NCI-H2196 treated with DMSO at 0.1 percent for 48 hours (cell line): Measurements from ENCODE around the gene DDHD1.

ENCODE experiments used
- DNase-seq: peaks from one replicate; lab custom pipeline; 2025; ENCODE audit not compliant: unreplicated experiment; lab: John Stamatoyannopoulos, UW

DDHD1 gene

DNA sequence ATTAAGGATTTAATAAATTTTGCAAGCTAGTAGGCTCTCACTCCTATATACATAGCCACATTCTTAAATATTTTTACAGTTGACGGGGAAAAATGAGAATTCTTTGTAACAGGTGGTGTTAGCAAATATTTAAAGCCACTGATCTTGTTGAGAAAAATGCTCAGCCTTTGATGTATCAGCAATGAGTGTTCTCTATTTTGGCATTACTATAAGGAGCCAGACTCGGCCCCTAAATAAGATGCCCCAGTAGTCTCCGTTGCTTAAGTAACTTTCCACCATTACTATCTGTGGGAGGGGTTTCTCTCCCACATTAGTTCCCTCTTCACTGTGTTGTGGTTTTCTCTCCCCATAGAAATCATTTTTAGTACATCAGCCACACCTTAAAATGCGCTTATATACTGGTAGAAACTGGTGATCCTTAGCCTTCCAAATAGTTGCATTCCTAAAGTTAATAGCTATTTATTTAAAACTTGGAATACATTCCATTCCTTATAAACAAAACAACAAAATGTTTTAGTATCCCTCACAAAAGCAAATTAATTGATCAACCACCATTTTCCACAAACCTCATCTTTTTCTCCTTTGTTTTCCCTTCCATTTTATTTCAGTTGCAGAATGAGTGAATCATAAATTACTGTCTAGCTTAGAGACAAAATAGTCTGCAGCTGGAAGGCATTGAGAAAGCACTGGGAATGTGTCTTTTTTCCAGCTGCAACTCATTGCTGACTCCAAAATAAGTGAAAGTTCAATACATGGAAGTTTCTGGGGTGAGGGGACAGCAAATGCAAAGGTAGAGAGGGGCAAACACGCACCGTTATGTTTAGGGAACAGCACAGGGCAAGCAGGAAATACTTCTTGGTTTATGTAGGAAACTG lies 117.5 kb downstream of the DDHD1 start:
- DNase-seq, result no peak

DNA sequence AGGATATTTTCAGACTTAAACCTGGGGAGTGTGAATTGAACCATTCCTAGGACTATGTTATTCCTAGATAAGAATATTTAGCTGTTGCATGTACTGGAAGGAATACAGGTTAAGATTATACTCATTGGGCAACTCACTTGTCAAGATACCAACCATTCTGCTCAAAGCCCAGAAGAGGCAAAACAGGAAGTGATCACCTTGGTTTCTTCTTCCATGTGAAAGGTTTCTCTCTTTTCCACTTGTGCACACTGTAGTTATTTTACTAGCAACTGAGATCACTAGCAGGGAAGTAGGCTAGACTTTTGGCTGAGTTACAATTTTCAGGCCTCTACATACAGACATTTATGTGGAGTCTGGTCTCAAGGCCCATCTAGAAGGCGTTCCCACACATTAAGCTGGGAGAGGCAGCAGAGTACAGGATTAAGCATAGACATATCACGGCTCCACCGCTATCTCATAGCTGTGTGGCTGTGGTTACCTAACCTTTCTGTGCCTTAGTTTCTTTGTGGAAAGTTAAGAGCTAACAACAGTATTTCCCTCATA lies 118.4 kb downstream of the DDHD1 start:
- no peak for DNase-seq

DNA sequence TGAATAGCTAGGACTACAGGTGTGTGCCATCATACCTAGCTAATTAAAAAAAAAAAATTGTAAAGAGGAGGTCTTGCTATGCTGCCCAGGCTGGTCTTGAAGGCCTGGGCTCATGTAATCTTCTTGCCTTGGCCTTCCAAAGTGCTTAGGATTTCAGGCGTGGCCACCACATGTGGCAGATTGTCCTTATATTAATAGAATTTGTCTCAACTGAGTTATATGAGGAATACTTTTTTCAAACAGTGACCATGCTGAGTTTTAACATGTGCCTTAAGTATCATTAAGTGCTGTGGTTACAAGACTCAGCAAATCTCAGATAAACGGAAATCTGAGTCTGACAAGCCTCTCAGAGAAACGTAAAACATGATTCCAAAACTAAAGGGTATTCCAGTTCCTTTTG lies 119.1 kb downstream of the DDHD1 start:
- no peak for DNase-seq

DNA sequence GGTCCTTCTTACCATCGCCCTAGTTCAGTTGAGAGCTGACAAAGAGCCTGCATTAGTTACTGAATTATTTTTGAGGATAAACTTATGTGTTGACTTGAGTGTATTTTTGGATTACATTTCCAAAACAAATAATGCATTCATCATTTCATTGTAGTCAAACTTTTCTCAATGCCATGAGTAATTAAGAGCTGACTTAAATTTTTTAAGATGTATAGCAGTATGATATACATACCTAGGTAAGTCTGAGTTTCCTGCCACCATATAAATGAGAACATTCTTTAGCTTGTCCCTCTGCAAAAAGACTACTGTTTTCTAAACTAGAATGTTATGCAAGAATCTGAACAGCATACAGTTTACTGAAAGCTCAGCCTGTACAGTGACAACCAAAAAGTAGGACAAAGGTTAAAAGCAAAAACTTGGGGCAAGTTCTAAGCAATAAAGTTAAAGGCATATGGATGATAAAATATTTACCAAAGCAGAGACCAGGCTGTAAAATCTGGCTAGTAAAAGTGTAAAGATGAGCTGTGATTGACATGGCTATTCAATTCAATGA lies 120.2 kb downstream of the DDHD1 start:
- DNase-seq, result no peak

DNA sequence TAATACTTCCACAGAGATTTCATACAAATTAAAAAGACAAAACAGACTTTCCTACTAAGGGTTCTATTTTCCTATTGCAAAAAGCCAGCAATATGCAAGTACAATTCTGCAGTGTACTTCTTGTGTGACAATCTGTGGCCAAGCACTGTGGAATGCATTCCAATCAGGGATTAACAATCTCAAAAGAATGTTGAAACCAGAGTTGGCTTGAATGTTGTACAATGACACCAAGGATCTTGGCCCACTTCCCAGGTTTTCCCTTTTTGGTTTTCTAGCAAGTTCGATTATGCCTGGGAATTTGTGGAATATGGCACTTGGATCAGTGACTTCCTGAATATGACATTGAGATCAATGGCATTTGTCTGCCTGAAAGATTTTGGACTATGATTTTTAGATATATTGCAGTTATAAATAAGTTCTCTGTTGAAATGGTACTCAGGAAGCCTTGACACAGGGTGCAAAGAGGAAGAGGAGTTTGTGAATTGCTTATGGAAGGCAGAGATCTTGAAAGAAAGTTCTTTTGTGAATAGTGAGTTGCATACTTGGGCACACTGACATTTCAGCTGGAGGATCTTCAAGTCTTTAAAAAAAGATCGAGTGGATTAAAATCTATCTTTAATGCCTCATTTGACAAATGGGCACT lies 120.8 kb downstream of the DDHD1 start:
- DNase-seq, result no peak

DNA sequence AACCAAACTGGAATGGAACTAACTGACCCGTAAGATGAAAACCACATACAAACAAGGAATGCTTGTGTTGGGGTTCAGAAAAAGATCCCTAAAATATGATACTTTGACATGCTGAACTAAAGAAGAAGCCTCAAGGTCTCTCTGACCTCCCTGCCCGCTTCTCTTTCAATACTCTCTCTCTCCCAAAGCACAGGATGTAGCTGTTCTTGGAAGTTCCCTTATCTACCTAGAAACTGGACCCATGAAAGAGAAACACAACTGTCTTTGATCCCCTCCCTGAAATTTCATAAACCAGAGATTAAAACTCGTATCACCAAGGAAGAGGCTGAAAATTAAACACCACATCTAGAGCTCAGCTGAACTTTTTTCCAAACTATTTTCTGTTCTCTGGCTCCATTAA lies 125.6 kb downstream of the DDHD1 start:
- DNase-seq, result no peak

DNA sequence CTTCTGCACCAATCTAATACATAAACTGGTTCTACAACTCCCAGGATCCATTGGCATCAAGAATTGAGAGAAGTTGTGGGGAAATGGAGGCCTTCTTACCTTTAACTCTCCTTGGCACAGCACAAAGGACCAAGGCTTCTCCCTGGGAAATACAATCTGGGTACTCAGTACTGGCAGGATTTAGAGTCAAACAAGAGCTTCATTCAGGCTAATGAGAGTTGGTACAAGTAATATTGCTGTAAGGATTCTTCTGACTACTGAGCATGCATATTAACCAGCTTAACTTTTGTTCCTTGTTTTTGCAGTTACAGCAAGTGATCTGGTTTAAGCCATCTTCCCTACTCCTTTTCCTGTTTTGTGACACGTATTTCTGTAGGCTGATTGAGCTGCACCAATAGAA lies 126.1 kb downstream of the DDHD1 start:
- DNase-seq, result no peak

DNA sequence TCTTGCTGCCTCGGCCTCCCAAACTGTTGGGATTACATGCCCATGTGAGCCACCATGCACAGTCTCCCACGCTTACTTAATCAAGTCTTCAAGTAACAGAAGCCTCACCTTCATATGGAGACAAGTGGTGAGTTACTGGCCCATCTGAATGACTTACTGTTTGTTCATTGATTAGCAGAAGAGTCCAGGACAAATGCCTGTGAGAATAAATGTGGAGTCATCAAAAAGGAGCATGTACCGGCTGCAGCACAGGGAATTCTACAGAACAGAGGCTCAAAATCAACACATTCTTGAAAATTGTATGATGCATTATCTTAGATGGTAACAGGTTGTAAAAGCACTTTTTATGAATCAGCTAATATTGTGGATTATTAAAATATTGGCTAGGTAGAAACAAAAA lies 129.8 kb downstream of the DDHD1 start:
- DNase-seq, result no peak

DNA sequence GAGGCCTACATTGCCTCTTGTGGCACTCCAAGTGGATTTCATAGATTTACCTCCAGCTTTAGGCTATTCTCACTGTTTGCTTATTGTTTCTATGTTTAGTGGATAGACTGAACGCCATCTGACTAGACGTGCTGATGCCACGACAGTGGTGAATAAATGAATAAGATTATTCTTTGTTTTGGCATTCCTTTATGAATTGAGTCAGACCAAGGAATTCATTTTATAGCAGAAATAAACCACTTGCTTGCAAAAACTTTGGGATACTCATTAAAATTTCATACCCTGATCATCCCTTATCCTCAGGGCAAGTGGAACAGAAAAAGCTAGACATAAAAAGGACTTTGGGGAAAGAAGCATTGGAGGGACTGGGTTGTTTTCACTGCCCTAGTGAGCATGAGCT lies 130.5 kb downstream of the DDHD1 start:
- no peak for DNase-seq

DNA sequence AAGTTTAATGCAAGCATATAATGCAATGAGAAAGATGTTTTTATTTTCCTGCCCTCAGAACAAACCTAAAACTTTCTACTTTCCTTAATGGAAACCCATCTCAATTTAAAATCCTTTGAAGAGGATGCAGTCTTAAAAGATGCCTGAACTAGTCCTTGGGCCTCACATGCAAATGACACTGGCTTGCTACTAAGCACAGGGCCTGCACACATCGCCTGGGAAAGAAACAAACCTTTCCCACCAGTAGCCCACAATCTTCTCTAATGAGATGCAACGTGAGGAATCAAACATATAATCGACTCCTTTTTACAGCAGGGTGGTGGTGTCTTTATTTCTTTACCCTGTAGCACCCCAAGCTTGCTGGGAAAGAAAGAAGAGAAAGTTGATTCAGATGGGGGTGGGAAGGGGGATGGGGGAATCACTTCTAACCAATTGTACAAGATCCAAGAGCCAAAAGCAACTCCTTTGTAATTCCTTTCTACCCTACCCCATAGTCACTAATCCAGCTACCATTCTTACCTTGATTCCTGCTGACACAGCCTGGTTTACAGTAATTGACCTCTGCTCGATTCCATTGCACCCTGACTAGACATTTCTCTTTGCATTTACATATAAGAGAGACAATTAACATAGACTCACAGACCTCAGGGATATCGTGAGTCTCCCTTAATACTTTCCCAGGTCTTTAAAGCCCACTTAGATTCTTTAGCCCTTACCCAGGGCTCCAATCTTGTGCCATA lies 132.8 kb downstream of the DDHD1 start:
- no peak for DNase-seq

DNA sequence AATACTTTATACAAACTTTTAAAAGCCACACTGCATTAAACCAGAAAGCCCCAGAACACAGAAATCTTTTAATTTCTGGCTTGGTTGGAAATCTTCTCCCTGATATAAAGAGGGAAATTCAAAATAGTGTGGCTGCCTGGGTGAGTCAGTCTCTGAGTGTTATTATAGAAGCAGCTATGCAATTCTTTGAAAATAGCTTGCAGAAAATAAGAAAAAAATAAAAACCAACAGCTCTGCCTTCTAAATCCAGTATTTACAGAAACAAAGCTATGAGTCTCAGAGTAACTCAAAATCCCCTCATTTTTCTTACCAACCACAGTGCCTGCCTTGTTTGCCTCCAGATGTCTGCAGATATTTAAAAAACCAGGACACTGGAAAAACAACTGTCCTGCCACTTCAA lies 133.7 kb downstream of the DDHD1 start:
- DNase-seq, result no peak

DNA sequence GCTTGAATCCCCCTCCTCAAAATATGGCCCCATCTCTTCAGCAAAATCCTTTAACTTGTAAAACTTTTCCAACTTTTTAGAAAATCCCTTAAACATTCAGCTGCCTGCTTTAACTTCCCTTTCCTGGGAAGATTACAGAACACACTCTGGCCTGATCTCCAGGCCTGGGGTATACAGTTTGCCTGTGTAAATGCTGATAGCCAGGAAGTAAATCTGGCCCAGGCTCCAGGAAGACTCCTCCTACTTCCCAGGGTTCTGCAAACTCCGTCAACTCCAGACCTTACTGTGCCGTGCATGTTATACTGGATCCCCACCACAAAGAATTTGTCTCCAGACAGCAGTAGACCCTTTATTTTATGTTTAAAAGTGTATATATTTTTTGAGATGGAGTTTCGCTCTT lies 135.3 kb downstream of the DDHD1 start:
- DNase-seq, result no peak

DNA sequence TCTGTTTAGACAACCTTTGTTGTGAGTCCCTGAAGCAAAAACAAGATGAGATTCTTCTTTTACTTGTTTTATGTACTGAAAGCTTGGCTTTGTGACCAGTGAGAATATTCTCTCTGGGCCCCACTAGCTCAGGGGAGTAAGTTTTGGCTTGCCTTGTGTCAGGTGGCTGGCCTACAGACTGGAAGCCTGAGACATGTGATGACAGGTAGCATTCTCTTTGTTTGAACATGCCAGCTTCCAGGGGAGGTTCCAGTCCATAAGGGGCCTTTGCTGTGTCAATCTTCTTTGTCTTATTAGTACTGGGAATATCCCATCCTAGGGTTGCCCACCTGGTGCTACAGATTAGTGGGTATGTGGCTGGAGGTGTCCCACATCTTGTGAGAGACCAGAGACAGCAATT lies 136.2 kb downstream of the DDHD1 start:
- DNase-seq, result no peak

DNA sequence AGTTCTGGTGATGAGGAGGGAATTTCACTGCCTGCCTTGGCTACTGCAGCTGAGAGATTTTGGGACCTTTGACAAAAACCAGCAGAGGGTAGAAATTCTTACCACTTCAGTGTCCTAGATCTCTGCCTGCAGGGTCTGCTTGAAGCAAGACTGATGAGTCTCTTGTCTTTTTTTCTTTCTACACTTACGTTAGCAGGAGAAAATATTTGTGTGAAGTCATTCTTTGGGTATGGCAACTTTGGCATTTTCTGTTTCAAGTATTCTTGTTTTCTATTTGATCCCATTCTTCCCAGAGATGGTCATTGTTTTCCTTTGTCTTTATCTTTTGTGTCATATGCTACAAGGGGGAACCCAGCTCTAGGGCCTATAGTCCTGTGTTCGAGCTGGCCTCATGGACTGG lies 136.6 kb downstream of the DDHD1 start:
- no peak for DNase-seq

DNA sequence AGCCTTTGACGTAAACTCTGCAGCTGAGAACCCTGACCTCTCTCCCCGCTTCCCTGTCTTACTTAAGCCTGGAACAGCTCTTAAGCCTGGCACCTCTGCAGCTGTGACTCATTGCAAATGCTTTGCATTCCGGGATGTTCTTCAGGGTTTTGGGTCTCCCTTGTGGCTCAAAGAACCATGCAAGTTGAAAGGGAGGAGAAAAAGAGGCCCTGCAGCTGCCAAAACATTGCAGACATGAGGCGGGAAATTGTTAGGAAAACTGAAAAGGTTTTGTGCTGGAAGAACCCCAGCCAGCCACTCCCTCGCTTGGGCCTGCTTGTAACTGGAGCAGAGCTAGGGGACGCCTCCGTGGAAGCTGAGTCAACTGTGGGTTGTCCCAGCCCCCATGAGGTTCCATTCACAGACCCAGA lies 142.1 kb downstream of the DDHD1 start:
- DNase-seq, result no peak

DNA sequence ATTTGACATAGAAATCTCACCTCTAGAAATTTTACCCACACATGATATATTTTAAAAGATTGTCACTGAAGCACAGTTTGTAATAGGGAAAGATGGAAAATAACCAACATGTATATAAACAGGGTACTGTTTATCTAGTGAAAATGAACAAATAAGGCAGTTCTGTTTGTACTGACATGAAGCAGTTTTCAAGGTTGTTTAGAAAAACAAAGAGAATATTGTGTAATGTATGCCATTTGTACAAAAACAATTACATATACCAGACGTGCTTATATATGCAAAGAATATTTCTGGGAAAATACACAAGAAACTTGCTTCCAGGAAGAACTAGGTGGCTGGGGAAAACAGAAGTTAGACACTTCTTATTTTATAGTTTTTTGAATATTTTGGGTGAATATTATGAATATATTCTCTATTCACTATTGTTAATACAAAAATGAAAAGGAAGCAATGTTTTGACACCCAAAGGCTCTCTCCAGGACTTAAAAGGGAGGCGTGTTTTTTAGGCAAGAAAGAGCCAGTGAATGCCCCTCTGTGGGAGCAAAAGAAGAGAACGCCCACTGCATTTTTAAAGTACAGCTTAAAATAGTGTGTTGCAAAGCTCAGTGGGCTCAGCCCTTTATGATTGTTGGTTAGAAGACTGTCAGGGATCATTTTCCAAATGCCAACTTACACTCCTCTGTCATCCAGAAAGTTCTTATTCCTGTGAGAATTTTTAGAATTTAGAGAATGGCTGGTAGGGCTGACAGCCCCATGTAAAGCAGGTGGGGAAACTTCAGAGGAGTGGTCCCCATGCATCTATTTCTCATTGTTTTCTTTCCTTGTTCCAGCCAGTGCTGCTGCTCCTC lies 142.7 kb downstream of the DDHD1 start:
- DNase-seq, result no peak

DNA sequence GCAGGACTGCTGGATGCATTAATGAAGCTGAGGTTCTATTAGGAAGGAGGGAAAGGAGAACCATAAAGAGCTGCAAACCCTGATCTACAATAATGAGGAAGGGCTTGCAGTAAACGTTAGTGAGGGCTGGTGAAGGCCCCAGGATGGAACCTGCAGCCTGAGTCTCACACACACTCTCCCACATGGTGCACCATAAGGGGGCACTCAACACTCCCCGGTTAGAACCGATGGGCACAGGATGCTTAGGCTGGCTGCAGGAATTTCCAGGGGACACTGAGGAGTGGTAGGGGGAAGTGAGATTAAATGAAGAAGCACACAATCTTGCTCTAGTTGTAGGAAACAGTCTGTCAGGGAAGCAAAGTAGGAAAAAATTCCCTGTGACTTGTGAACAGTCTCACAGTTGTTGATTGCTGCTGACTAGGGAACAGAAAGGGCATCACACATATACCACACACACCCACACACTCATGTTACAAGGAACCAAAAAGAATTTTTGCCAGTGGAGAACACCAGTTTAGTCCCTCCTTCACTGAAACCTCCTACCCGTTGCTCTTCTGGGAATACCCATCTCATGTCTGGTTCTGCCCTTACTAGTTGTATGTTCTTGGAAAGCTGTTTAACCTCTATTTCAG lies 146.1 kb downstream of the DDHD1 start:
- DNase-seq, result no peak

DNA sequence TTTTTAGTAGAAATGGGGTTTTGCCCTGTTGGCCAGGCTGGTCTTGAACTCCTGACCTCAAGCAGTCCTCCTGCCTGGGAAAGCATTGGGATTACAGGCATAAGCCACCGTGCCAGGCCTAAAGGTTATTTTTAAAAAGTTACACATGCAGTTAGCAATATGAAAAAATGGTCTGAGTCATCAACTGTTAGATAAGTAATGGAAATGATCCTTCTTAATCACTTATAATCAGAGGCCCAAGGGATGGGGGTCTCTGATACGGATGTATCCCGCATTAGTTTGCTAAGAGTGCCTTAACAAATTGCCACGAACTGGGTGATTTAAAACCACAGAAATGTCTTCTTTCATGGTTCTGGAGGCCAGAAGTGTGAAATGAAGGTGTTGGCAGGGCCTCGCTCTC lies 148.1 kb downstream of the DDHD1 start:
- no peak for DNase-seq

DNA sequence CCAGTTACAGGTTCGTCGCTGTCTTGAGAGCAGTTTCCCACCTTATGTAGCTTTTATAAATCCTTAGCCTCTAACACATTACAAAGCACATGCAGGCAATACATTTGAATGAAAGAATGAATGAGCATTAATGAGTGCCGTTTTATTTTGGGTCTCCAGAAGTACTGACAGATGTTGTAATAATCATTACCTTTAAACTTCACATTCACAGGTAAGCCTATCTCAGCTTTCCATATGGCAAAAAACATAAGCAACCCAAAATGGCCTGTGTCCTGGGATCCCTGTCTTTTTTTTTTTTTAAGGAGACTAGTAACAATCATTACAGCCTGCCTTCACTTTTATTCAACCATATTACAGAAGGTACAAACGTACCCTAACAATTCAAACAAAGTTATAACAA lies 149.3 kb downstream of the DDHD1 start:
- no peak for DNase-seq

DNA sequence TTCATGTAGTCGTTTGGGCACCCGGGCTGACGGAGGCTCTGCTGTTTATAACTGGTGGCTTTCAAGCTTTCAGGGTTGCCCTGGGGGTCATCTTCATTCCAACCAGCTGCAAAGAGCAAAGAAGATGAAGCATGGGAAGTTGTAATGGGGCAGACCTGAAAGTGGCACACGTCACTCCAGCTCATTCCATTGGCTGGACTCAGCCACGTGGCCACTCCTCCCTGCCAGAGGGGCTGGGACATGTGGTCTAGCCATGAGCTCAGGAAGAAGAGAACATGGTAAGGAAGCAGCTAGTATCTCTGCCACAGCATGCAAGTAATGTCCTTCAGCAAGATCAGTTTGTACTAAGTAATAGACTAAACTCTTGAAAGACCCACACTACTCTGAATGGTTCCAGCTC lies 150.5 kb downstream of the DDHD1 start:
- DNase-seq, result no peak
